Stimulated activated CD4-positive, alpha-beta T cell treated with anti-CD3 and anti-CD28 coated beads, Interleukin-1b, Interleukin-23, amount 100 ng/mL, for 1 hour (primary cell): ENCODE measurements around the gene NOL9.
"Not testable (repeated sequence)": the region's sequence is repeated elsewhere in the genome, so short reads cannot be mapped to it uniquely, and the experiment has no call there.

ENCODE experiments used
- DNase-seq, 2 donors: peaks; one replicate each; pipeline ENCODE4 v3.0.0-alpha.2; 2020; ENCODE audit warnings: low read depth in 2 of 2

NOL9 gene

DNA sequence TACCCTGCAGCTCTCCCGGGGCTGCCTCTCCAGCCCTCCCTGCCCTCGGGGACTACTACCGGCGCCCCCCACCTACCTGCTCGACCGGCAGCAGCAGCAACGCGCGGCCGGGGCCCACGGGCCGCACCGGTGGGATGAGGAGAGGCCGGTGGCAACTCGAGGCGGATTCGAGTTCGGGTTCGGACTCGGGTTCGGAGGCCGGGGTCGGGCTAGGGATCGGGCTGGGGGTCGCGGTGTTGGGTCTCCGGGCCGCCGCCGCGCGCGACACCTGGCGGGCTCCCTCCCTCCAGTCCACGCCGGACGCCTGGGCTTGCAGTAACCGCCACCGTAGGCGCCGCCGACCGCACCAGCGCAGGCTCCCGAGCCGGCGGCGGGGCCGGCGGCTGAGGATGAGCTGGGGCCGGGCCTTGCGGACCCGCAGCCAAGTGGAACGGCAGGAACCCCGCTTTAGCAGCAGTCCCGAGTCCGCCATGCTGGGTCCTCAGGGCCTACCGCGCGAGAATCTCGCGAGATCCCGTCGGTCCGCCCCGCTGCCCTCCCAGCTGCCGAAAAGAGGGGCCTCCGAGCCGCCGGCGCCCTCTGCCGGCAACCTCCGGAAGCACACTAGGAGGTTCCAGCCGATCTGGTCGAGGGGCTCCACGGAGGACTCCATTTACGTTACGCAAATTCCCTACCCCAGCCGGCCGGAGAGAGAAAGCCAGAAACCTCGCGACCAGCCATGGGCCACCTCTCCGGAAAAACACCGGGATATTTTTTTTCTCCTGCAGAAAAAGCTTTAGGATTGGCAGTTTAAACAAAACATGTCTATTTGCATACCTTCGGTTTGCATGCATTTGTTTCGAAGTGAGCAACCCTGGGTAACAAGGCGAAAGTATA is at the start of gene NOL9:
TSS of gene NOL9 (minus strand) at position 483 of the 876 bp plus-strand sequence. CDS start at position 472, 11 bp downstream.
- peak; percentile 89 to 92 for DNase-seq

DNA sequence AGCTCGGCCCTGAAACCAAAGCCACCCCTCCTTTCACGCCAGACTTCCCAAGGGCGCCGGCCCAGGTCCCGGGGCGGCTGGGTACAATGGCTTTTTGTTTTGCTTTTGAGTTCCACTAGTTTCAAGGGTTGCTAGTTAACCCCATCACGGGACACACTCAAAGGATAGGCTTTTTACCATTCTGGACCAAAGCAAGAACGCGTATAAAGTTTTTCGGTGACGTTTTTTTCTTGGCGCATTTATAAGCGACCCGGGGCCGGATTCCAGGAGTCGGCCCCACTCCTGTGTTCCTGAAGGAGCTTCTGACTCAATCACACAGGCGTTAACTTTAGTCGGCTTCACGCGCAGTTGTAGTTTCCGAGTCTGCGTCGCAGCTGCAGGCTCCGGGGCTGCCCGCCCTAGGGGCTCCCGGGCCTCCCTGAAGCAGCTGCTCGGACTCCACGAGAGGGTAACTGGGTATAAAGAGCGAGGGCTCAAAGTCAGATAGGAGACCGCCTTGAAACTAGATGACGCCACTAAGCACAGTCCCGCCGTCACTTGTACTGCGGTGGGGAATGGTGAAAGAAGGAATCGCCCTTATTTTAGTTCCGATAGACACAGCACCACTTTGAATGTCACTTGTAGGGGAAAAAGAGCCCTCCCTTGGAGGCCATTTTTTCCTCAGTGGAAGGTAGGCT is 49.1 kb upstream of the NOL9 start:
- DNase-seq: peak in 1 of 2 donors; percentile 16

DNA sequence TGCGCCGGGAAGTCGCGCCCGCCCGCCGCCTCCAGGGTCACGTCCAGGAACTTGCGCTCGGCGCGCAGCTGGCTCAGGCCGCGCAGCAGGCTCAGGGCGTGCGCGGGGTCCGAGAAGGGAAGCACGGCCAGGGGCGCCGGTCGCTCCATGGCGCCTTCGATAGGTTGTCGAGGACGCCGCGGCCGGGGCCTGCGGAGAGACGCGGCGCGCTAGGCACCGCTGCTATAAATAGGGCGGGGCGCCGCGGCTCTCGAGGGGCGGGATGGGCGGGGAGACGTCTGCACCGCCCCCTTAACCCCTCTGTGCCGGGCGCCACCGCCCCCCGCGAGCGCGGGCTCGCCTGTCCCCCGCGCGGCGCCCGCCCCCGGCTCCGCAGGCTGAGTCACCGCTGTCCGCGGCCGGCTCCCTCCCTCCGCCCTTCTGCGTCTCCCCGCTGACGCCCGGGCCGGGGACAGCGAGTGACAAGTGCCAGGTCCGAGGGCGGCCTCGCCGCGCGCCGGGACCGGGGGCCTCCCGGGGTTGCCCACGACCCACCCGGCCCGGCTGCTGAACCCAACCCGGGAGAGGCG is 48.4 kb upstream of the NOL9 start, which contains the start of gene KLHL21:
TSS of gene KLHL21 (minus strand) at position 201 of the 569 bp plus-strand sequence. CDS start at position 149, 52 bp downstream.
- DNase-seq: peak; percentile 74 to 76

DNA sequence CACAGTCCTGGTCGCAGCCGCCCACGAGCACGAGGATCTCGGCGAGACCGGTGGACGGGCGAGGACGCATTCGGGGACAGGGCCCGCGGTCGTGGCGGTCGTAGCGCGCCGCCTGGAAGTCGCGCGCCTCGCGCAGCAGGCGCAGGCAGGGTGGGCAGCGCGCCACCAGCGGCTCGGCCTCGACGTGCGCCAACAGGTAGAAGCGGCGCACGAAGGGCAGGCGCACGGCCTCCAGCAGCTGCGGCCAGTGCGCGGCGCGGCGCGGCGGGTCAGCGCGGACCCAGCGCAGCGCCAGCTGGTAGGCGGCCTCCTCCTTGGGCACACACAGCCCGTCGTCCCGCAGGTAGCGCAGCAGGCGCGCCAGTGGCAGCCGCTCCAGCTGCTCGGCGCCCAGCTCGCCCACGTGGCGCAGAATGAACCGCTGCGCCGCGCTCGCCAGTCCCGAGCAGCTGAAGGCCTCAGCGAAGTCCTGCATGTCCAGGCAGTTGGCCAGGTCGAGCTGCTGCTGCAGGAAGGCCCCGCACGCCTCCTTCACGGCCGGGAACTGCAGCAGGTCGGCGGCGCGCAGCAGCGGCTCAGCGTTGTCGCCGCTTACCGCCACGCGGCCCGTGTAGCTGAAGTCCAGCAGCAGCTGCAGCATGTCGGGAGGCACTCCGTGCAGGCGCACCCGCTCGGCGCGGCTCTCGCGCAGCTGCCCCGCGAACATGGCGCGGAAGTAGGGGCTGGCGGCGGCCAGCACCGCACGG is 47.8 kb upstream of the NOL9 start:
- DNase-seq: no peak

DNA sequence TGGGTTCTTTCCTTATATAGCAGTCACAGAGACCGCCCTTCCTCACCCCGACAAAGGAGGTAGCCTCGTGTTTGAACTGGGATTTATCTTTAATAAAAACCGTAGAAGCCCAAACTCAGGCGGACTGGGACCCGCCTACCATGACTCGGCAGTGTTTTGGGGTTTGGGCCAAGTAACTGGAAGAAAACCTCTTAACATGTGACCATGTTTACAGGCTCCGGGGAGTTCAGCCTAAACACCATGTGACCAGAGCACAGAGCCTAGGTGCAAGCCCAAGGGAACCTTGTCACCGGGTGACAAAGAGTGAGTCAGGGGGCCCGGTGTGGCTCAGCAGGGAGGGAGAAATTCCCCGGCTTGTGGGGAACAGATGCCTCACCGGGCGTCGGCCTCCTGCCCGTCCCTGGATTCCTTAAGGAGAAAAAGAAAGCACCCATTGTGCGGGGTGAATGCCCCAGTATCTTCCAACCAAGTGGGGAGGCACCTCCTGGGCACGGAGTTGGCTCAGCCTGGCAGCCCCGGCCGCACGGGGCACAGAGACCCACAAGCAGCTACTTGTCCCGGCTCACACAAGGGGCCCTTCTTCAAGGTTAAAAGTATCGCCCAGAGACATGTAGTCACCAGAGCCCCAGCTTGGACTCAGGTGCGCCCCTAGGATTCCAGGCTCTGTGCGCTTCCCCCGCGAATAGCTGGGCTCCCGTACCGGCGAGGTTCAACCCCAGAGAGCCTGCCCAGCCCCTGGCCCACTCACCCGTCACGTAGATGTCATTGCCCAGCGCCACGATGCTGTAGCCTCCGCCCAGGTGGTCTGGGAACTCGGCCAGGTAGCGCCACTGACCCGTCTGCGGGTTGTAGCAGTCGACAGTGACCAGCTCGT is 47.0 kb upstream of the NOL9 start:
- peak in 1 of 2 donors; percentile 64 for DNase-seq

DNA sequence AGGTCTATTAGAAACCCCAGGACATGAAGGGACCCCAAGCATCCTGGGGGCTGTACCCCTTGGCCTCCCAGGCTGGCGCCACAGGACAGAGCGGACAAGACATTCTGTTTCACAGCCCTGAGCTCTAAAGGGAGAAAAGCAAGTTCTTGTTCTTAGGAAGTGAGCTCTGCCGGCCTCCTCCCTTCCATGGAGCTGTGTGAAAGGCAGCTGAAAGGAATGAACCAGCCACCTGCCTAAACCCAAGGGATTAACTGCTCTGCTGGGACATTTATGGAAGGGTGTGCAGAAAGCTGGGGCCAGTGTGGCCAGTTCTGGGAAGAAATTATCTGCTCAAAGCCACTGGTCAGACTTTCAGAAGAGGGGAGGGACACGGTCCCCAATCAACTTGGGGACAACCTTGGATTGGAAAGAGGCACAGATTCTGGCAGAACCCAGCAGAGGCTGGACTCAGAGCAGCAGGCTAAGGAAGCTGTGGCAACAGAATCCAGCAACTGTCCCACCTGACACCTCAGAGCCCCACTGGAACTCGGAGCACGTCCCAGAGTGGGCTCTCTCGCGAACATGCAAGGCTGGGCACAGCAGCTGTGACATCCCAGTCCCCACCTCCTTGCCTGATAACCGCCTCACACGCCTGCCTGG is 46.2 kb upstream of the NOL9 start:
- no peak for DNase-seq

DNA sequence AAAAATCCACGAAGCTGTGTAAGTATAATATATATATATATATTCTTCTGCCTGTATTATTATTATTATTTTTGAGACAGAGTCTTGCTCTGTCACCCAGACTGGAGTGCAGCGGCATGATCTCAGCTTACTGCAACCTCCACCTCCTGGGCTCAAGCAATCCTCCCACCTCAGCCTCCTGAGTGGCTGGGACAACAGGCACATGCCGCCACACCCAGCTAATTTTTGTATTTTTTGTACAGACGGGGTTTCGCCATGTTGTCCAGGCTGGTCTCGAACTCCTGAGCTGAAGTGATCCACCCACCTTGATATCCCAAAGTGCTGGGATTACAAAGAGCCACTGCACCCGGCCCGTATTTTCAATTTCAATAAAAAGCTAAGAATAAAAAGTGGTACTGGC is 45.7 kb upstream of the NOL9 start:
- DNase-seq: not testable (repeated sequence)

DNA sequence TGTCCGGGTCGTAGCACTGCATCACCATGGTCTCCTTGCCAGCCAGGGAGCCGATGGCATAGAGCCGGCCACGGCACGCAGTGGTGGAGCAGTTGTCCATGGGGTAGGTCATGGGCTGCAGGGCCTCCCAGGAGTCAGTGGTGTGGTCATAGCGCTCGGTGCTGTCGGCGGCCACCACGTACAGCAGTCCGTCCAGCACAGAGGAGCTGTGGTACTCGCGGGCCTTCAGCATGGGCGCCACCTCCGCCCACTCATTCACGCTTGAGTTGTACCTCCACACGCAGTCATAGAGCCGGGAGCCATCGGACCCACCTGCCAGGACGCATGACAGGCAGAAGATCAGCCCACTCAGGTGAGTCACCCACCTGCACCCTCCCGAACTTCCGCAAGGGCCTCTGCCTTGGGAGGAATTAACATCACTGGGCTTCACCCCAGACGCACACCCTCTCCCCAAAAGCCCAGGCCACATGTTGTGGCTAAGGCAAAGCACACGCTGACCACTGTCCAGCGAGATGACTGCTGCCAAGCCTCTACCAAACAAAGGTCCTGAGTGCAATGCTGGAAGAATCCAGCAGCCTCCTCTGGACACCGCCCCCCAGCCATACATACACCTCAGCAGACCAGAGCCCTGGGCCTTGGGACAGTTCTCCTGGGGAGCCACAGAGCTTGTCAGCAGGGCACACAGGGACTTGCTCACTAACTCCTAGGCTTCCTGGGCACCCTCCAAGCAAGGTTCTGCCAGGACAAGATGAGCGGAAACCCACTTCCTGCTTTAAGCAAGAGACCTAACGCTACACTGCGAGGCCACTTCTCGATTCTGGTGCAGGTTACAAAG is 45.0 kb upstream of the NOL9 start:
- peak in 1 of 2 donors; percentile 36 for DNase-seq

DNA sequence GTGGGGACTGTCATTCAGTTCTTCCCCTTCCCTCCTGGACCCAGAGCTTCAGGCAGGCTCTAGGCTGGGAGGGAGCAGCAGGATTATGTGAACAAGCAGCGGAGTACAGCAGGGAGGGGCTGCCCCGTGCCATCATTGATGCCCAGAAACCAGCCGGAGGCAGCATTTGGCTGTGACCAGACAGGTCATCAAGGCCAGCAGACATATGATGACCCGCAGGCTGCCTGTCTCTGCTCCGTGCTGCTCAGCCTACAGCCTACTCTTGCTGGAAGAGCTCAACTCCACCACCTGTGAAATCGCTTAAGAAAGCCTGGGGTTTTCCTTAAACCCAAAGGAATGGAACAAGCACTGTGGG is 43.4 kb upstream of the NOL9 start:
- DNase-seq: no peak

DNA sequence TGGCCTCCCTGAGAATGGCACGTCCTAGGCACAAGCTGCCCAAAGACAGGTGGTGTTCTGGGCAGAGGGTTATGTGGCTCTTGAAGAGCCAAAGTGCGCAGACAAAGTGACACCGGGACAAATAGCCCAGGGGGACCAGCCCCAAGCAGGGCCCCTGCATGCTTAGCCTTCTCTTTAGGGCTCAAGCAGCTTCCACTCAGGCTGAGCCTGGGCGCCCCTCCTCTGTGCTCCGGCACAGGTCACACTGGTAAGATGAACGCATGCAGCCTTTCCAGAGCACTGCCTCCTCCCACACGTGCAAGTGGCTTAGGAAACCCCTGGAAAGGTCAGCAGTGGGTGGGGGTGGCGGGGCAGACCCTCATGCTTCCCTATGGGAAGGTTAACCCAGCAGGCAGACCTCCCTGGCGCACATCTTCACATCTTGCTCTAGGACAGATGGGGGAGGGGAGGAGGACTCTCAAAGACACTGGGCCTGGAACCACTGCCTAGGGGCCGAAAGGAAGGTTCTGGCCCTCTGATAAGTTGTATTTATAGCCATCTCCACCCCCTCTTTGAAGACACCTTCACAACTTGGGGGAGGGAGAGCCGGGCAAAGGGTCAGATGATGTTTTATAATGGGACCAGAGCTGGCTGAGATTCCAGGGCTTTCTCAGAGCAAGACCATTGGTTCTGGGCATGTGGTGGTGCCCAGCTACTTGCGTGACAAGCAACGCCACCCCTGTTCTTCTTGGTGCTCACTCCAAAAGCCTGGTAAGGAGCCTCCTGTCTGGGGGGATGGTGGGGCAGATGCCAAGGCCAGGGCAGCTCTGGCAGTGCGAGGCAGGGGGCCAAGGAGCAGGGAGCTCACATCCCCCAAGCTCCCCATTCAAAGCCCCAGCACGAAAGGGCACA is 42.8 kb upstream of the NOL9 start:
- no peak for DNase-seq

DNA sequence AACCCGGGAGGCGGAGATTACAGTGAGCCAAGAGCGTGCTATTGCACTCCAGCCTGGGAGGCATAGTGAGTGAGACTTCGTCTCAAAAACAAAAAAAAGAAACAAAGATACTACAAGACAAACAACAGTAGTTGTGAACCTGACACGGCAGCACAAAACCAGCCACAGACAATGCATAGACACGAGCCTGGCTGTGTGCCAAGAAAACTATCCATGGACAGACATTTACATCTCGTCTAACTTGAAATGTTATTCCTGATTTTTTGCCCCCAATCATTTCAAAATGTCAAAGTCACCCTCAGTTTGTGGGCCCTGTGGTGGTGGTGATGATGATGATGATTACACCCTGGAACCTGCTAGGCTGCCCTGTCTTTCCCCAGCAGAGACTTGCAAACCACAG is 42.0 kb upstream of the NOL9 start:
- DNase-seq: no peak

DNA sequence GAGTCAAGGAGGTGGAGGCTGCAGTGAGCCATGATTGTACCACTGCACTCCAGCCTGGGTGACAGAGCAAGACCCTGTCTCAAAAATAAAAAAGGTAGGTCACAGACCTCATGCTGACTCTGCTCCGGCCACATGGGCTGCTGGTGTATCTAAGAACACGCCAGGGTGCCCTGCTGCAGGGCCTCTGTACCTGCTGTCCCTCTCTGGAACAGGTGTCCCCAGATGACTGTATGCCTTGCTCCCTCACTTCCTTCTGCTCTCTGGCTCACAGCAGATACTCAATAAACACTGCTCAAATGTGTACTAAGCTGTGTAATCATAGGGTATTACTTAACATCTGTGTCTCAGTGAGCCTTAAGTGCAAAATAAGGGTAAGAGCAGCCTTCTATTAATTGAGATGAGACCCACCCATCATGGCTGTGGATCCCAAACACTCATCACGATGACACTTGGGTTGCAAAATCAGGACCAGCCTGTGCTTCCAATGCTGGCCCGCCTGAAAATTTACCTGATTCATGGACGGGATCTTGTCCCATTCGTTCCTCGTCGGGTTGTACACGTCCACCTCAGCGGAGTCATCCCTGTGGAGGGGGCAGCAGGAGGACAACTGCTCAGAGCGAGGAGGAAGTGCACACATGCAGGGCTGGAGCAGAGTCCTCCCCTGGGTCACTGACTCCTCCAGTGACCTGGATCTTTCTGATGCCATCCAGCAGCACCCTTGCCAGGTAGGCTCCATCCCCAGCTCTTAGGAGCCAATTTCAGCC is 40.8 kb upstream of the NOL9 start:
- no peak for DNase-seq

DNA sequence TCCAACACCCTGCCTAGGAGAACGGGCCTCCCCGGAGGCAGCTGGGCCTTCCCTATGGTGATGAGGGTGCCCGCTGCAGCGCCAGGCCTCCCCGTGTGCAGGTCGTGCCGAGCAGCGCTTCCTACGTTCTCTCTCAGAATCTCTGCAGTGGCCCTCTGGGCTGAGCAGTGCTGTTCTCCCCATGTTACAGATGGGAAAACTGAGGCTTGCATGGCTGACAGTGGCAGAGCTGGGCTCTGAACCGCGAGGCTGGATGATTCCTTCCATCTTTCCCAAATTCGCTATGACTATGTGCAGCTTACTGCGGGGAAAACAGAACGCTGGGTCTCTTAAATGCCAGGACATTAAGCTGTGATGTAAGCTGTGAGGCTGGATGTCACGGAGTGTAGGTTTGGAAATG is 39.5 kb upstream of the NOL9 start:
- no peak for DNase-seq

DNA sequence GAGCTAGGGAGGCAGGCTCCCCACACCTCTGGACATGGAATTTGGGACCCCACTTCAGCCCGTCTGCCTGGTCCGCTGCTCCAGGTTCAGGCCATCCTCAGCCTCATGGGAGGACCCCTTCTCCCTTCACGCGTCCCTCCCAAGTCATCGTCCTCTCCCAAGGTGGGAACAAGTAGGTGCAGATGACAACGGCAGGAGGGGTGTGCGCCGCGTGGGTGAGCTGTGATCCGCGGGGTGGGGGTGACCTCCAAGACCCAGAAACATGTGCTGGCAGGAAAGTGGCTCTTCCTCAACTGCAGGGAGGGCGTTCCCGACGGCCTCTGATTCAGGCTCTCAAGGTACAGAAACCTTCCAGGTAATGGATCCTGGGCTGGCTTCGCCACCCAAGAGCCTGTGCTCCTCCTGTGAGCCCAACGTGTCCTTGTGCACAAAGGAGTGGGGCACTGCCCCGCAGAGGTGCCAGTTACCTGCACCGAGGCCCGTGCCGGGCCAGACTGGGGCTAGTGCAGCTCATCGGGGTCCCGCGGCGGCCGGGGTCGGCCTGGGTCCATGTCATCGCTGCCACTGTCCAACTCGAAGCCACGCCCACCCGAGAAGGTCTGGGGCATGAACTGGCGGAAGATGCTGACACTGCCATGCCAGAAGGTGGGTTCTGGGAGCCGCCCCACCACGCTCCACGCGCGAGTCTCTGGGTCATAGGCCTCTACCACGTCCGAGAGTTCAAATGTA is 38.7 kb upstream of the NOL9 start:
- no peak for DNase-seq

DNA sequence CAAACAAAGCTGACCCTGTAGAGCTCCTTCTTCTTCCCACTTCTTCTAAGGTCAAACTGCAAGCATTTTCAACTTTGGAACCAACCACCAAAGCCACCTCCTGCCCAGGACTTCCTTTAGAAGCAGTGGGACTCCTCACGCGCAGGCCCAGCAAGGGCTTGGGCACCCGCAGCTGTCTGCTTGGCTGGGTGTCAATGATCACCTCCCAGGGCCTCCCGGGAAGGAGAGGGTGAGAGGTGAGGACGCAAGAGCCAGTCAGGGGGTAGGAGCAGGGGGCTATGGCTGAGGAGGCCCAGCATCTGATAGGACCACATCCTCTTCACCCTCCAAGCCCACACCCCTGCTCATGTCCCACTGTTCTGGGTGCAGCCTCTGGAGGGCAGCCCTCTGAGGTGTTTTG is 38.1 kb upstream of the NOL9 start:
- no peak for DNase-seq

DNA sequence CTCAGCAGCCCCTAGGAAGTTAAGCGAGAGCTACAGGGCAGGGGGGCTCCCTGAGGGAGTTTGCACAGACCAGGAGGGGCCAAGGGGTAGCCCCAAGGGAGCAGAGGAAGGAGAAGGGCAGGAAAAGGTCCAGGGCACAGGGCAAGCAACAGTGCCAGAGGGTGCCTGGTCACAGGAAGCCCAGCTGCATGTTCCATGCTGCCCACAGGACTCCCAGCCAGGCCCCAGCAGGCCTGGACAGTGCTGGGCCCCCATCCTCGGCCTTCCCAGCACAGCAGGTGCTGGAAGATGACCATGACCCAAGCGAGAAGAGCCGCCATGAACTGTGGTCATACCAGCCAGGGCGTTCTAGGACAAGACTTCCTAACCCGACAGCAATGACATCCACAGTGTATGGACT is 37.3 kb upstream of the NOL9 start:
- no peak for DNase-seq

DNA sequence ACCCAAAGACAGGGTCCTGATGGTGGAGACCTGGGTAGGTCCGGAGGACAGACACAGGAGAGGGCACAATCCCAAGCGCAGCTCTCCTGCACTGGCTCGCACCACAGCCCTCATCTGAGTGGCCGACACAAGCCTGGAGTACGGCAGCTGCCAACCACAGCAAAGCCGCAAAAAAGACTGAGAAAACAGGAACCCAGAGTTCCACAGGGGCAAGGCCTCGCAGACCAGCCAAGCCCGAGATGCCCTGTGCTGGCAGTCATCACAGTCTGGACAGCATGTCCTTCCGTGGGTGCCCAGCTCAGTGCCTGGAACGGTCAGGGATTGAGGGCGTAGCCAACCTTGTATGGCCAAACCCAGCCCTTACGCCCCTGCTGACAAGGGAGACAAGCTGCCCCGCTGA is 36.9 kb upstream of the NOL9 start:
- DNase-seq: no peak
